B cell (primary cell): ENCODE data around the gene GOLIM4. TPM values are rescaled to one million over a fixed set of nuclear protein-coding genes. Genes with fewer than 3 reads are reported as not detected.

Experiments used
- ATAC-seq: fragments of 200-7000 bp; cut with Tn5 transposase; one replicate; pipeline ENCODE4 v1.10.0; 2021; ENCODE audit warnings: low read depth, mild to moderate bottlenecking, moderate number of reproducible peaks, moderate library complexity
- CTCF ChIA-PET: fragments of 350-600 bp; sonication (Branson Sonifier 250); formaldehyde crosslinking; loops from one replicate; lab custom pipeline; 2021; ENCODE audit warnings: antibody characterized with exemption, inconsistent platforms; lab: Charles Lee
- POLR2A ChIA-PET: fragments of 350-600 bp; sonication (Branson Sonifier 250); formaldehyde crosslinking; loops from one replicate; lab custom pipeline; 2021; ENCODE audit warnings: antibody characterized with exemption; lab: Charles Lee
- DNase-seq: peaks from one replicate; pipeline ENCODE4 v3.0.0; 2013
- H2AFZ ChIP-seq: 2 replicates; pipeline ENCODE4 v1.6.1; 2012; ENCODE audit warnings: mild to moderate bottlenecking, low read depth, low read length; ENCODE audit not compliant: insufficient read depth, poor library complexity, severe bottlenecking
- H3K27ac ChIP-seq, 2 donors: 1 replicate in 1 of 2; 2 replicates in 1 of 2; pipeline ENCODE4 v1.5.1; 2012 to 2013; ENCODE audit warnings: low read length in 2 of 2, mild to moderate bottlenecking in 2 of 2, moderate library complexity in 1 of 2
- H3K27me3 ChIP-seq, 4 experiments: fragments of 200-600 bp in 1 of 4; sonication (generic) in 1 of 4; replicated peaks in 1 of 4; 1 replicate in 2 of 4; 2 replicates in 2 of 4; pipeline versions ENCODE4 v1.6.1 to v1.7.0; 2013 to 2016; ENCODE audit warnings: low read length in 3 of 4, mild to moderate bottlenecking in 2 of 4, mixed read lengths in 1 of 4, moderate library complexity in 1 of 4; ENCODE audit not compliant: insufficient read depth in 4 of 4, control insufficient read depth in 3 of 4; ENCODE audit errors: control extremely low read depth in 1 of 4
- H3K36me3 ChIP-seq, 2 experiments: replicated peaks in 1 of 2; 1 replicate in 1 of 2; 2 replicates in 1 of 2; pipeline versions ENCODE4 v1.6.1 to v1.7.1; 2013; ENCODE audit warnings: low read length in 1 of 2; ENCODE audit not compliant: insufficient read depth in 2 of 2, control insufficient read depth in 1 of 2; ENCODE audit errors: control extremely low read depth in 1 of 2, extremely low read depth in 1 of 2
- H3K4me1 ChIP-seq, 2 donors: fragments of 200-600 bp in 1 of 2; sonication (generic) in 1 of 2; 1 replicate in 1 of 2; 2 replicates in 1 of 2; pipeline versions ENCODE4 v1.5.1 to v1.6.1; 2013 to 2017; ENCODE audit warnings: low read length in 2 of 2; ENCODE audit not compliant: control insufficient read depth in 2 of 2, insufficient read depth in 2 of 2
- H3K4me2 ChIP-seq: replicated peaks from 2 replicates; pipeline ENCODE3; 2012; ENCODE audit warnings: mild to moderate bottlenecking, low read depth, low read length; ENCODE audit not compliant: poor library complexity, severe bottlenecking
- H3K4me3 ChIP-seq, 5 experiments: fragments of 200-600 bp in 1 of 5; sonication (generic) in 1 of 5; 1 replicate in 3 of 5; 2 replicates in 2 of 5; pipeline versions ENCODE4 v1.5.1 to v1.7.0; 2011 to 2016; ENCODE audit warnings: low read length in 4 of 5, mild to moderate bottlenecking in 4 of 5, low read depth in 2 of 5, control low read depth in 1 of 5, moderate library complexity in 1 of 5; ENCODE audit not compliant: insufficient read depth in 1 of 5; ENCODE audit errors: control extremely low read depth in 1 of 5, extremely low read depth in 1 of 5
- H3K79me2 ChIP-seq: fragments of 200-600 bp; sonication (generic); one replicate; pipeline ENCODE4 v1.6.0; 2016; ENCODE audit warnings: low read length; ENCODE audit not compliant: control insufficient read depth, insufficient read depth
- H3K9ac ChIP-seq: fragments of 200-600 bp; sonication (generic); 2 replicates; pipeline ENCODE4 v1.6.1; 2017; ENCODE audit warnings: mild to moderate bottlenecking, low read length, moderate library complexity
- H3K9me3 ChIP-seq, 3 donors: one replicate each; pipeline versions ENCODE4 v1.6.1 to v1.7.1; 2013; ENCODE audit warnings: low read length in 2 of 3; ENCODE audit not compliant: control insufficient read depth in 2 of 3, insufficient read depth in 1 of 3; ENCODE audit errors: control extremely low read depth in 1 of 3
- H4K20me1 ChIP-seq: 2 replicates; pipeline ENCODE4 v1.6.0; 2012; ENCODE audit warnings: mild to moderate bottlenecking, low read length; ENCODE audit not compliant: insufficient read depth, control insufficient read depth, poor library complexity, severe bottlenecking
- H3K27ac Mint-ChIP-seq: one replicate; pipeline ENCODE4 v1.8.0; 2021; ENCODE audit warnings: mixed read lengths
- H3K27me3 Mint-ChIP-seq: one replicate; pipeline ENCODE4 v1.8.0; 2021; ENCODE audit warnings: mixed read lengths
- H3K4me1 Mint-ChIP-seq: one replicate; pipeline ENCODE4 v1.8.0; 2021; ENCODE audit warnings: mixed read lengths
- H3K4me3 Mint-ChIP-seq: one replicate; pipeline ENCODE4 v1.8.0; 2021; ENCODE audit warnings: mixed read lengths
- H3K9me3 Mint-ChIP-seq: one replicate; pipeline ENCODE4 v1.8.0; 2022; ENCODE audit warnings: mixed read lengths; ENCODE audit not compliant: insufficient read depth
- CTCF ChIP-seq: fragments of 200-600 bp; IDR thresholded peaks from one replicate; pipeline ENCODE4 v1.8.0; 2022; ENCODE audit warnings: antibody characterized with exemption, mild to moderate bottlenecking
- EZH2 ChIP-seq: IDR thresholded peaks from 2 replicates; pipeline ENCODE4 v1.6.1; 2012; ENCODE audit warnings: borderline replicate concordance, low read depth, mild to moderate bottlenecking, moderate library complexity, low read length; ENCODE audit not compliant: insufficient read depth, poor library complexity, severe bottlenecking
- WGBS: methylation state at CpG from one replicate; pipeline ENCODE4 v1.1.5; 2013; ENCODE audit warnings: missing lambda C conversion rate; ENCODE audit not compliant: insufficient coverage; 5-methylcytosine and 5-hydroxymethylcytosine counted together
- intact Hi-C: fragments of 100-400 bp; cut with micrococcal nuclease; formaldehyde crosslinking; loops from one replicate; pipeline ENCODE4 v1.10.0; 2022
- polyA plus RNA-seq: library from polyadenylated mRNA; depleted of rRNA; stranded (reverse); fragments of >200 nt; gene quantifications from 2 replicates; pipeline ENCODE4 v1.2.3, GENCODE V29; 2012
- total RNA-seq, 2 donors: library from RNA; stranded (reverse); fragments of 120-200 nt in 1 of 2; gene quantifications; 1 replicate in 1 of 2; 2 replicates in 1 of 2; pipeline versions ENCODE4 v1.2.3 to v1.2.4, GENCODE V29; 2013 to 2022

The GOLIM4 gene
- total and polyA plus RNA-seq, 2 donors (not counting 1 experiment from before 2014, with no cell fraction given), result 2.5 to 9.3 TPM

DNA sequence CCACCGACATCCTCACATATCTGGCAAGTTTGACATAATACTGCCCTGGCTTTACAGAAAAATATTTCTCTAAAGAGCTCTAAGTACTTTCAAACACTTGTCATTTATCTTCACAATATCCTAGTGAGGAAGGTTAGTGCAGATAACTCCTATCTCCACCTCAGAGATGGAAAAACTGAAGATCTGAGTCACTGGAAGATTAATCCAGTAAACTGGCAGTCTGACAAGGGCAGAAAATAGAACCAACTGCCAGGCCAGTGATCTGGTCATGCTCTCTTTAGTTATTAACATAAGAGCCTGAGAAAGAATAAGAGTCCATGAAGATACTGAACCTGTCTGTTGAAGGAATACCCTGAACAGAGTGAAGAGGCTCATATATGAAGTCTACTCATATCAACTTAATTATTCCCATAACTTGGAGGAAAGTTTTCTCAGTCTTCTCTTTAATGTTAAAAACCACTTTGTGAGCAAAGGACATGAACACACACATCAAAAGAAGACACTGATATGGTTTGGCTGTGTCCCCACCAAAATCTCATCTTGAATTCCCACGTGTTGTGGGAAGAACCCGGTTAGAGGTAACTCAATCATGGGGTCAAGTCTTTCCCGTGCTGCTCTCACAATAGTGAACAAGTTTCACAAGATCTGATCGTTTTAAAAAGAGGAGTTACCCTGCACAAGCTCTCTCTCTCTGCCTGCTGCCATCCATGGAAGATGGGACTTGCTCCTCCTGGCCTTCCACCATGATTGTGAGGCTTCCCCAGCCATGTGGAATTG is 61.4 kb downstream of the GOLIM4 start:
- peaks cover 3 to 16% of the 10 kb centered on the region in 2 experiments for H3K36me3 ChIP-seq
- H3K4me3 ChIP-seq, result no peak overlapping the region
- H3K4me3 Mint-ChIP-seq, result no peak overlapping the region
- POLR2A ChIA-PET, result no interaction called here
- no peaks in the 10 kb centered on the region for H3K79me2 ChIP-seq
- H3K9me3 Mint-ChIP-seq, result no peaks in the 10 kb centered on the region
- WGBS, result 97% methylated on average over 4 of the region's 5 CpGs
- peaks cover 0 to 2% (median 0%) of the 10 kb centered on the region in 3 donors for H3K9me3 ChIP-seq
- no peak overlapping the region for H3K9ac ChIP-seq
- no peak overlapping the region for H3K4me2 ChIP-seq
- no peaks in the 10 kb centered on the region for H3K4me1 Mint-ChIP-seq
- no peaks in the 10 kb centered on the region for H3K27me3 ChIP-seq
- no peak overlapping the region for H3K27ac ChIP-seq
- CTCF ChIA-PET, result no interaction called here
- H3K27ac Mint-ChIP-seq, result no peak overlapping the region
- no peak for DNase-seq
- H4K20me1 ChIP-seq, result no peaks in the 10 kb centered on the region
- H3K4me1 ChIP-seq, result no peaks in the 10 kb centered on the region
- TF ChIP-seq CTCF (no peak), EZH2 (no peak)
- intact Hi-C loops, result no loop called here
- no peaks in the 10 kb centered on the region for H3K27me3 Mint-ChIP-seq
- H2AFZ ChIP-seq, result no peak overlapping the region
- ATAC-seq, result no peak

GRCh38 chr3:168030577-168030976 is 65.1 kb downstream of the GOLIM4 start:
- intact Hi-C loops, result no loop called here
- CTCF ChIA-PET, result no interaction called here
- POLR2A ChIA-PET, result no interaction called here
- Histone ChIP-seq H3K79me2 (no peaks in the 10 kb centered on the region), H3K4me3 (no peak overlapping the region), H3K9ac (no peak overlapping the region), H3K27me3 (no peaks in the 10 kb centered on the region), H3K4me2 (no peak overlapping the region), H3K36me3 (peaks cover 9 to 31% of the 10 kb centered on the region in 2 experiments), H2AFZ (no peak overlapping the region), H3K9me3 (peaks cover 0 to 2% (median 0%) of the 10 kb centered on the region in 3 donors), H3K4me1 (no peaks in the 10 kb centered on the region), H4K20me1 (no peaks in the 10 kb centered on the region), H3K27ac (no peak overlapping the region)
- no peak for ATAC-seq
- TF ChIP-seq EZH2 (no peak), CTCF (no peak)
- no peaks in the 10 kb centered on the region for H3K9me3 Mint-ChIP-seq
- H3K27me3 Mint-ChIP-seq, result no peaks in the 10 kb centered on the region
- no peak for DNase-seq
- no peak overlapping the region for H3K4me3 Mint-ChIP-seq
- H3K4me1 Mint-ChIP-seq, result no peaks in the 10 kb centered on the region
- WGBS, result no CpG with 5 or more reads among the region's 4 CpGs
- H3K27ac Mint-ChIP-seq, result no peak overlapping the region
